Loucy (cell line): ENCODE measurements around the gene CC2D1A.

Experiments
- H2AFZ ChIP-seq: fragments of 200-600 bp; sonication (generic); 2 replicates; pipeline ENCODE4 v1.6.0; 2016; ENCODE audit warnings: antibody characterized with exemption, mild to moderate bottlenecking, low read length, moderate library complexity
- H3F3A ChIP-seq: fragments of 200-600 bp; 2 replicates; pipeline ENCODE4 v1.6.0; 2016; ENCODE audit warnings: antibody characterized with exemption, low read depth, mild to moderate bottlenecking
- H3K27me3 ChIP-seq: fragments of 200-600 bp; sonication (generic); 2 replicates; pipeline ENCODE4 v1.6.1; 2014; ENCODE audit warnings: low read length, mild to moderate bottlenecking; ENCODE audit not compliant: insufficient read depth, poor library complexity, severe bottlenecking
- H3K36me3 ChIP-seq: fragments of 200-600 bp; sonication (generic); 2 replicates; pipeline ENCODE4 v1.6.1; 2016; ENCODE audit warnings: low read length; ENCODE audit not compliant: insufficient read depth
- H3K4me1 ChIP-seq: fragments of 200-600 bp; sonication (generic); 2 replicates; pipeline ENCODE4 v1.5.1; 2014; ENCODE audit warnings: low read length, mild to moderate bottlenecking; ENCODE audit not compliant: insufficient read depth, poor library complexity, severe bottlenecking
- H3K4me2 ChIP-seq: fragments of 200-600 bp; sonication (generic); 2 replicates; pipeline ENCODE4 v1.6.0; 2014; ENCODE audit warnings: antibody characterized with exemption, low read length, low read depth, mild to moderate bottlenecking; ENCODE audit not compliant: poor library complexity, severe bottlenecking
- H3K4me3 ChIP-seq: fragments of 200-600 bp; sonication (generic); 2 replicates; pipeline ENCODE4 v1.5.1; 2014; ENCODE audit warnings: low read length, mild to moderate bottlenecking, mixed read lengths; ENCODE audit not compliant: poor library complexity, severe bottlenecking
- H3K79me2 ChIP-seq: fragments of 200-600 bp; sonication (generic); 2 replicates; pipeline ENCODE4 v1.6.1; 2014; ENCODE audit warnings: low read length; ENCODE audit not compliant: insufficient read depth
- H3K9ac ChIP-seq: fragments of 200-600 bp; sonication (generic); 2 replicates; pipeline ENCODE4 v1.6.0; 2014; ENCODE audit warnings: mild to moderate bottlenecking, low read depth, low read length, moderate library complexity; ENCODE audit not compliant: poor library complexity, severe bottlenecking
- H3K9me2 ChIP-seq: fragments of 200-600 bp; sonication (generic); replicated peaks from 2 replicates; pipeline ENCODE4 v1.6.1; 2016; ENCODE audit warnings: low read depth, low read length, mixed read lengths
- H3K9me3 ChIP-seq: fragments of 200-600 bp; sonication (generic); 2 replicates; pipeline ENCODE4 v1.6.1; 2014; ENCODE audit warnings: mild to moderate bottlenecking, antibody characterized with exemption, low read length, low read depth; ENCODE audit not compliant: insufficient read depth
- H4K20me1 ChIP-seq: fragments of 200-600 bp; sonication (generic); 2 replicates; pipeline ENCODE4 v1.6.0; 2014; ENCODE audit warnings: antibody characterized with exemption, low read length, mild to moderate bottlenecking; ENCODE audit not compliant: insufficient read depth, poor library complexity, severe bottlenecking
- CTCF ChIP-seq: fragments of 200-600 bp; sonication (generic); conservative IDR thresholded peaks from 2 replicates; pipeline ENCODE4 v1.5.1; 2014; ENCODE audit warnings: mild to moderate bottlenecking, antibody characterized with exemption, low read length
- EZH2phosphoT487 ChIP-seq: fragments of 200-600 bp; IDR thresholded peaks from 2 replicates; pipeline ENCODE4 v1.6.1; 2018; ENCODE audit warnings: antibody characterized with exemption, mild to moderate bottlenecking, moderate library complexity, borderline replicate concordance

Gene CC2D1A

GRCh38 chr19:13864046-13864666 is 41.8 kb upstream of the CC2D1A start:
- Histone ChIP-seq H3F3A (peaks cover 22% of the 10 kb centered on the region), H3K79me2 (peaks cover 34% of the 10 kb centered on the region), H3K9ac (peak overlapping the region; percentile 70), H3K9me2 (no peaks in the 10 kb centered on the region), H3K4me2 (peak overlapping the region; percentile 95), H3K9me3 (no peaks in the 10 kb centered on the region), H3K36me3 (no peaks in the 10 kb centered on the region), H3K4me3 (peak overlapping the region; percentile 82), H2AFZ (0 out of 2 replicates have a peak overlapping the region, but pooled peaks have one; percentile 74), H3K27me3 (no peaks in the 10 kb centered on the region), H4K20me1 (no peaks in the 10 kb centered on the region), H3K4me1 (peaks cover 40% of the 10 kb centered on the region)
- TF ChIP-seq EZH2phosphoT487 (no peak), CTCF (no peak)

GRCh38 chr19:13864667-13865570 is 41.1 kb upstream of the CC2D1A start:
- Histone ChIP-seq H3F3A (peaks cover 22% of the 10 kb centered on the region), H2AFZ (0 out of 2 replicates have a peak overlapping the region, but pooled peaks have one; percentile 74), H3K36me3 (no peaks in the 10 kb centered on the region), H3K79me2 (peaks cover 41% of the 10 kb centered on the region), H3K27me3 (no peaks in the 10 kb centered on the region), H3K4me3 (peak overlapping the region; percentile 82), H3K9ac (peak overlapping the region; percentile 76), H3K4me1 (peaks cover 40% of the 10 kb centered on the region), H3K9me2 (no peaks in the 10 kb centered on the region), H3K4me2 (peak overlapping the region; percentile 95), H3K9me3 (no peaks in the 10 kb centered on the region), H4K20me1 (no peaks in the 10 kb centered on the region)
- TF ChIP-seq CTCF (no peak), EZH2phosphoT487 (no peak)

GRCh38 chr19:13865571-13866462 is 40.2 kb upstream of the CC2D1A start:
- H3K4me2 ChIP-seq = peak overlapping the region; percentile 89
- H3K9me3 ChIP-seq = no peaks in the 10 kb centered on the region
- H3K4me3 ChIP-seq = peak overlapping the region; percentile 76
- H3K9ac ChIP-seq = peak overlapping the region; percentile 76
- TF ChIP-seq EZH2phosphoT487 (no peak), CTCF (no peak)
- H4K20me1 ChIP-seq = no peaks in the 10 kb centered on the region
- peaks cover 40% of the 10 kb centered on the region for H3K4me1 ChIP-seq
- H3K79me2 ChIP-seq = peaks cover 49% of the 10 kb centered on the region
- H3K27me3 ChIP-seq = no peaks in the 10 kb centered on the region
- peaks cover 22% of the 10 kb centered on the region for H3F3A ChIP-seq
- no peaks in the 10 kb centered on the region for H3K9me2 ChIP-seq
- H2AFZ ChIP-seq = peak overlapping the region; percentile 22; the same call in 1 of the 2 replicates
- no peaks in the 10 kb centered on the region for H3K36me3 ChIP-seq
